Inflammatory macrophage treated with lipopolysaccharide for 4 hours (primary cell): ENCODE measurements around the gene MESD.

Experiments
- DNase-seq: peaks from one replicate; pipeline ENCODE4 v3.0.0-alpha.2; 2020

Gene MESD

DNA sequence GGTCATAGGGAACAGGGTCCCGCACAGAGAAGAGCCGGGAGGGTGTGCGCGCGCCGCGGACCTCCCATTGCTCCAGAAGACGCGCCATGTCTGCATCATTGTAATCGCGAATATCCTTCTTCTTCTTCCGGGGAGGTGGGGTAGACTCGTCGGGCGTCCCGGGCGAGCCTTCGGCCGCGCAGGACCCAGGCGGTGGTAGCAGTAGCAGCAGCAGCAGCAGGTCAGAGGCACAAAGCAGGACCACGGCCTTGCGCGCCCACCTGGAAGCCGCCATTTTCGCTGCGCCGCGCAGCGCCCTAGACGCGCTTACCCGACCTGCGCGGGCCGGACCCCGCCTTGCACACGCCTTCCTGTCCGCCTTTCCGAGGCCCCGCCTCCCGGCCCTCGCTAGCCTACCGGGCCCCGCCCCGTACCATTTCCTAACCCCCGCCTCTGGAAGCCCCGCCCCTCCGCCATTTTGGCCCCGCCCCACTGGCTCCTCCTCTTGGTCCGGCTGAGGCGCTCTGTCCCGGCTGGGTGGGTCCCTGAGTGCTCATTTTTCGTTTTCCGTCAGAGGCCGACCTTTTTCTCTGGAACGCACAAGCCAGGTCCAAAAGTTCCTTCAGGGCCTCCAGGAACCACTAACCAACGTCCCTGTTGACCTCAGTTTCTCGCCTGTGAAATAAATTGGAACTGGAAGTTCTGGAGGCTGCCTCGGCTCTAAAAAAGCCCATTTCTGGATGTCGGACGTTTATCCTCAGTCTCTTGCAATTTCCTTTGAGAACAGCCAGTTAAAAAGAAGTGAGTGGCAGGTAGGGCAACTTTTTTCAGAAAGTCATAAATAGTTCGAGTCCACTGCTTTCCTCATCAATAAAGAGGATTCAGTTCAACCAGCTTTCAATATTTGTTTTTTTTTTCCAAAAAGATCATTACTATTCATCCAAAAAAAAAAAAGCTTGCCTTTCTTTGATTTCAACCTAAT is at the start of gene MESD:
Gene MESD, minus strand, starts transcription at position 302 of the 961 bp plus-strand sequence. Its CDS starts 28 bp downstream, at position 274.
- DNase-seq, result peak; percentile 96

DNA sequence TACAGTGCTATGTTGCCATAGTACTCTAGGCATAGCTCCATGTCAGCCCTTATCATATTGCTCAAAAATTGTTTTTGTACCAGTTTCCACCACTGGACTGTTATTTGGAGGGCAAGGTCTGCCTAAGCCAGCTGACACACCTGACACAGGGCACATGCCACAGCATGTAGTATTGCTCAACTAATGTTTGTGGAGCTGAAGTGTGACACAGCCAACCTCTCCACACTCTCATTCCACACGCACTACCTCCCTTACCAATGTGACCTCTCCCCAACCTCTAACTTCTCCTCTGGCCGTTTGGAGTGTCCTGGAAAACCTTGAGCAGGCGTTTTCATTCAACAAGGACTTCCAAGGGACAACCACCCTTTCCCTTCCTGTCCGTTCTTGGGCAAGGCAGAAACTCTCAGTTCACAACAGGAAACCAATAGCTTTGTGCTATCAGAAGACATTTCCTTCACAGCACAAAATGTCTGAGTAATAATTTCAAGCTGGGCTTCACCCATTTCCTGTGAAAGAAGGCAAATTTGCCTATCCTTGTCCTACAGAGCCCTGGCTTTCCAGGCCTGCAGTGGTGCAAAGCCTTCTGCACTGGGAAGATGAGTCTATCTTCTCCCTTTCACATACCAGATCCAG is 49.5 kb upstream of the MESD start:
- DNase-seq, result peak; percentile 10

DNA sequence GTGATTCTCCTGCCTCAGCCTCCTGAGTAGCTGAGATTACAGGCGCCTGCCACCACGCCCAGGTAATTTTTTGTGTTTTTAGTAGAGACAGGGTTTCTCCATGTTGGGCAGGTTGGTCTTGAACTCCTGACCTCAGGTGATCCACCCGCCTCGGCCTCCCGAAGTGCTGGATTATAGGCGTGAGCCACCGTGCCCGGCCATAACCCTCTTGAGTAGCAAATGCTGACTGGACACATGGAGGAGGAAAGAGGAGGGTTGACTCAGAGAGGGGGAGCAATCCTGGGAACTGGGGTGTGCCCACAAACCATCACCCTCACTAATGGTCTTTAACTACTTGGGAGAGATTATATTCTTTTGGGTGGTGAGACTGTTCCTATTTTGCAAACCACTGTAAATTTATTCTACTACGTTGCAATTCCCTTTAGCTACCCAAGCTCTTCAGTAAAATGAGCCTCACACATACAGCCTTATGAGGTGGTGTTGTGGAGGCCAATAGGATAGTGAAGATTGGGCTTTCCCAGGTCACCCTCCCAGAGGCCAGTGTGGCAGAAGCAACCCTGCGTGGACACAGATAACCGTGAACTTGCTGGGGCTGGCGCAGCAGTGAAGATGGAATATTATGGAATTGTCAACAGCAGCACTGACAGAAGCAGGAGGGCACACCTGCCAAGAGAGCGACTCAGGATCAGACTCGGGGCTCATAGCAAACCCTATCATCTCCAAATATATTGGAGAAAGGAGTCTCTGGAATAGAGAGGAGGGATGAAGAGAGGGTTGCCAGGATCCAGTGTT is 48.5 kb upstream of the MESD start:
- DNase-seq, result no peak

DNA sequence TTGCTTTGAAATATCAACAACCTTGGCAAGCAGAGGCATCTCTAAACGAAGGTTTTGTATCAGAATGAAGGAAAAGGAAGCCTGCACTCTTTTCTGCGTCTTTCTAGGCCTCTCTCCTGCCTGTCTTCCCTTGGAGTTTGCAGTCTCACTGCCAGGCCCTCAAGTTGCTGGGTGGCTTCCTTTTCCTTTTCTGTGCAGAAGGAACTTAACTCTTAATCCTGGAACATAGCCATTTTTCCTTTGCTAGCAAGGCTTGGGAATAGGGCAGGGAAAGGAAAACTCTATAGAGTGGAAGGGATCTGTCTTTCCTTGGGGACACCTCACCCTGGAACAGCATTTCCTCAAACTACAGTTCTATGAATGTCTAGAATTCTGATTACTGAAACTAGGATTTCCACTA is 43.9 kb upstream of the MESD start:
- no peak for DNase-seq

DNA sequence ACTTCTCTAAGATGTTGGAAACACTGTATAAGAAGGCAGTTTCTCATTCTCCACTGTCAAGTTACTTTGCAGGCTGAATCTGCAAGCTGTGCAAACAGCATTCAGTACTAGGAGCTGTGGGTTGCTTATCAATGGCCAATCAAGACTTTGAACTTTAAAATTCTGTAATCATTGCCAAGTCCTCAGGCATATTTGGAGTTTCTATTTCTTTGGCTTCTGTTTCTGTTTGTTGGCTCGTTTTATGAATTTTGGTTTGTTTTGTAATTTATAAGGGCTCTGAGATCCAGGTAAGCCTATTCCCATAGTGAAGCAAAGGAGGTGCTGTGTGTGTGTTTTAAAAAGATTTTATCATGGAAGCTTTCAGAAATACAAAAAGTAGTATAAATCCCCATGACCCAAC is 43.2 kb upstream of the MESD start:
- no peak for DNase-seq

DNA sequence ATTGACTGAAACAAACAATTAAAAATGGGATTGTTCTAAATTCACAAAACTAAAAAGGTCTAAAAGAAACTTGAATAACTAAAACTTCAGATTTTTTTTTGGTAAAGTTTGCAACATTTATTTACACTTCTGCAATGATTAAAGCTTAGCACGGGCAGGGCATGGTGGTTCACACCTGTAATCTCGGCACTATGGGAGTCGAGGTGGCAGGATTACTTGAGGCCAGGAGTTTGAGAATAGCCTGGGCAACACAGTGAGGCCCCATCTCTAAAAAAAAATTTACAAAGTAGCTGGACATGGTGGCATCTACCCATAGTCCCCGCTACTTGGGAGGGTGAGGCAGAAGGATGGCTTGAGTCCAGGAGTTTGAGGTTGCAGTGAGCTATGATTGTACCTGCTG is 42.7 kb upstream of the MESD start:
- no peak for DNase-seq

DNA sequence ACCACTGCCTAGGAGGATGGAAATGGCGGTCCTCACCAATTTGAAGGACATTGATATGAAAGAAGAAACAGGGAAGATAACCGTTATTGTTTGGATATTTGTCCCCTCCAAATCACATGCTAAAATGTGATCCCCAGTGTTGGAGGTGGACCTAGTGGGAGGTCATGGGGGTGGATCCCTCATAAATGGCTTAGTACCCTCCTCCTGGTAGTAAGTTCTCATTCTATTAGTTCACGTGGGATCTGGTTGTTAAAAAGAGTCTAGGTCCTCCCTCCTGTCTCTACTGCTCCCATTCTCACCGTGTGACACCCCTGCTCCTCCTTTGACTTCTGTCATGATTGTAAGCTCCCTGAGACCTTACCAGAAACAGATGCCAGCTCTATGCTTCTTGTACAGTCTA is 41.6 kb upstream of the MESD start:
- DNase-seq, result no peak

DNA sequence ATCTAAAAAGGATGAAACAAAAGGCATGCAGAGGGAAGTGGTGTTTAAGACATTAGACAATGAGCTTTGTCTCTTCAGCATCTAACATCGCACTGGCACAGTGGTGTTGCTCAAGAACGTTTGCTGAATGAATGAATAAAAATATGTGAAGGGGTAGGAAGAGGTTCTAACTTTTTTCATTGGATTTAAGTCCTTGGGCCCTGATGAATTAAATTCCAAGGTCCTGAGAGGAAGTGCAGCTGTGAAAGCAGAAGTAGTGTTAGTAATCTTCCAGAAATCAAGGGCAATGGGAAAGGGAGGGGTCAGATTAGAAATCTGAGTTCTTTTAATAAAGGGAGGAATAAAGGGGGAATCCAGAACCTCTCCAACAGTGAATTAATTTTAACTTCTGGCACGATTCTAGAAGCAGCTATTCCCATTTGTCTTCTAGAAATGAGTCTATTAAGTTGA is 40.7 kb upstream of the MESD start:
- DNase-seq, result peak; percentile 72

DNA sequence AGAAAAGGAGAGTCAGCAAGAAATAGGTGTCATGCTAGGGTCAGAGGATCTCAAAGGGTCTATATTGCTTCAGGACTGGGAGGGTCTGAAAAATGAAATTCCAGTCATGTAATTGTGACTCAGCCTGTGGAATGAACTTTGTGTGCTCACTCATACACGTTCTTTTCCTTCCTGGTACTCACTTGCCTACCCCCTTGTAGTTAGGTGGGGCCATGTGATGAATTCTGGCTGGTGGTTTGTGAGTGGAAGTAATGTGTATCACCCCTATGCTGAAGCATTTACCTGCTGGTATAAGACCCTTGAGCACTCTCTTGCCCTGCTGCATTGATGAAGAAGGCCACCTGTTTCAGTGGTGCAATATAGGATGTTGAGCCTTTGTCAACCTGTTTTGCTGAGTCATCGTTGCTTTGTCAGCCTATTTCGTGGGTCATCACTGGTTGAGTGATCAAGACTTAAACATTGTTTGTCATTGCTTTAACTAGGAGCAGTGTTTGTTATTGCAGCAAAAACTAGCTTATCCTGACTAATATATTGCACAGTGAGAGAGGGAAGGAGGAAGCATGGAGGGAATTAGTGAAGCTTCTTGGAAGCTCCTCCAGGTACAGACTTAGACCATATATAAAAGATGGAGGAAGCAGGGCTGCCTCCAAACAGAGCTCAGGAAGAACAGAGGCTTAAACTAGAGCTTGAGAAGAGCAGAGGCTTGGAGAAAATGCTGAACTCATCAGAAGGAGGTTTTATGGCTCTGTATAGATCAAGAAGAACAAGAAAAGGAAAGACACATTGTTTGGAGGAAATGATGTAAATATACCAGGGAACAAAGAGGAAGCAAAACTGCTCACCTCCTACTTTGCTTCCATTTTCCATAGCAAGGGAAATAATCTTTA is 40.0 kb upstream of the MESD start:
- DNase-seq, result peak; percentile 76

DNA sequence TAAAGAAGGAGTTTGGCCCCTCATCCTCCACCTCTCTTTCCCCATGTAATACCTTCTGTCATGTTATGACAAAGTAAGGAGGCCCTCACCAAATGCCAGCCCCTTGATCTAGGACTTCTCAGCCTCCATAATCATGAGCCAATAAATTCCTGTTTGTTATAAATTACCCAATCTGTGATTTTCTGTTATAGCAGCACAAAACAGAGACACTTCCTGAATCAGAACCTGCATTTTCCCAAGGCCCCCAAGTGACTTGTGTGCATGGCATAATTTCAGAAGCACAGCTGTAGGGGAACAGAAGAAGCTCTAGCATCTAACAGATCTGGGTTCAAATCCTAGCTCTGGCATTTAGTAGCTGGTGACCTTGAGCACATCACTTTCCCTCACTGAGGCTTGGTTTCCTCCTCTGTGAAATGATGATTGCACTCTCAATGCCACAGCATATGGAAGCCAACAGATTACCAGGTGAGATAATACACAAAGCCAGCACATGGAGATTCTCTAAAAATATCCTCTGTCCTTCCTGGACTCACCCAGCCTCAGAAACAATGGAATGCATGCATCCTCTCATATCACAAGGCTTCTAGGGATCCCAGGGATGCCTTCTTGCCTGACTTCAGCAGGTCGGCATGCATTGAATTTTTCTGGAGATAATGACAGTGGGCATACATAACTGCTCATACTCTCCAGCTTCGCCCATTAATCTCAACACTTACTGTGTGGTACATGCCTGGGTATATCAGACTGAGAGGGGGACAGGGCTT is 37.4 kb upstream of the MESD start:
- DNase-seq, result peak; percentile 68

DNA sequence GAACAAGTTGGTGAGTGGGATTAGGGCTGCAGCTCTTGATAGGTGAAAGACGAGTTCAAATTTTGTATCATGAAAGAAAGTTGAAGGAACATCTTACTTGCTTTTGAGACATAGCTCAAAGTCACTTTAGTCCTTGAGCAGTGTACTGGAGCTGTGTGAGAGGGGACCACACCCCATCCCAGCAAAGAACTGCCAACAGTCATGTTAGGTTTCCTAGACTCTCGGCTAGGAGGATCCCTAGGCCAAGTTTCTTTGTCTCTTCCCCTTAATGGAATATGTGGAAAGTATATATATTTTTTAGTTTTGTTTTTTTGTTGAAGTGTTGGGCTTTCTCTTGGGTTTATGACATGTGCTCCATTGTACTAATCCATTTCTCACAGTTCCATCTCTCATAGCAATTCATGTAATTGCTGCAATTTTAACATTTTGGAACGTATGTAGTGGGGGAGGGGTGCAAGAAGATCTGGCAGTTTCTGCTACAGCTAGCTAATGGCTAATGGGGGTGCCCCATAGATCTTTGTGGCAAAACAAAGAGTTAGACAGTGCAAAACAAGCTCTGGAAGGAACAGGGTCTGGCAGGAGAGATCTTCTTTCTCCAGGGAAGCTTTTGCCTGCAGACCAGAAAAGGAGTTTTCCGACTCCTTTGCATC is 36.2 kb upstream of the MESD start:
- DNase-seq, result no peak

DNA sequence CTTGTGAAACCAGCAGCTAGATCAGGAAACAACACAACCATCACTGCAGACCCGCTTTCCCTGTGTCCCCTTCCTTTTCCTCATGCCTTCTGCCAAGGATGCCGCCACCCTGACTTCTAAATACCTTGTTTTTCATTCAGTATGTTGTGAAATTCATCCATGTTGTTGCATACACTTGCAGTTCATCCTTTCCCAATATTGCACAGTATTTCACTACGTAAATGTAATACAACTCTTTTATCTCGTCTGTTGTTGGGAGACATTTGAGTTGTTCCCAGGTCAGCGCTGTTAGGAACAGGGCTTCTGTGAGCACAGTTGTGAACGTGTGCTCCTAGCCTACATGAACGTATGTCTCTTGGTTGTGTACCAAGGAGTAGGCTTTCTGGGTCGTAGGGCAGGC is 35.3 kb upstream of the MESD start:
- peak; percentile 69 for DNase-seq

DNA sequence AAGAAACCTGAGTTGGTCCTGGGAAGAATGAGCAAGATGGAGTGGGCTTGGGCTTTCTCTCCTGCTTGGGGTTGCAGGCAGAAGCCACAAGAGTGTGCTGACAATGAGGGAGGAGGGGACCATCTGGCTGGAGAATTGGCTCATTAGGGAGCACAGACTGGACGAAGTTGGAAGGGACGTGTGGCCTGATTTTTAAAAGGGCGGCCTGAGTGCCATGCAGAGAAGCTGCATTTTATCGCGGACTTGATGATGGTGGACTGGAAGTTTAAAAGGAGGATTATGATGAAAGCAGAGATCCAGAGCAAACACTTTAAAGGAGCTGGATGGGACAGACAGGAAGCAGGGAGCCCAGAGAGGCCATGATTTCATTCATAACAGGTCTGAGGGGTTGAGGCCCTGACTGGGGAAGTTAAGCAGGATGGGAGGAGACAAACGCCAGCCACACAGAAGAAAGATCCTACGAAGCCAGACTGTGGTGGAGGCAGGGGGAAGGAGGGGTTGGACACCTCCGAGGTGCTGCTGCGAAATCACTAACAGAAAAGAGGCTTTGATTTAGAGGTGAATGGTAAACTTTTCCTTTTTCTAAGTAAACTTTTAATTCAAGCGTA is 34.8 kb upstream of the MESD start:
- peak; percentile 68 for DNase-seq

DNA sequence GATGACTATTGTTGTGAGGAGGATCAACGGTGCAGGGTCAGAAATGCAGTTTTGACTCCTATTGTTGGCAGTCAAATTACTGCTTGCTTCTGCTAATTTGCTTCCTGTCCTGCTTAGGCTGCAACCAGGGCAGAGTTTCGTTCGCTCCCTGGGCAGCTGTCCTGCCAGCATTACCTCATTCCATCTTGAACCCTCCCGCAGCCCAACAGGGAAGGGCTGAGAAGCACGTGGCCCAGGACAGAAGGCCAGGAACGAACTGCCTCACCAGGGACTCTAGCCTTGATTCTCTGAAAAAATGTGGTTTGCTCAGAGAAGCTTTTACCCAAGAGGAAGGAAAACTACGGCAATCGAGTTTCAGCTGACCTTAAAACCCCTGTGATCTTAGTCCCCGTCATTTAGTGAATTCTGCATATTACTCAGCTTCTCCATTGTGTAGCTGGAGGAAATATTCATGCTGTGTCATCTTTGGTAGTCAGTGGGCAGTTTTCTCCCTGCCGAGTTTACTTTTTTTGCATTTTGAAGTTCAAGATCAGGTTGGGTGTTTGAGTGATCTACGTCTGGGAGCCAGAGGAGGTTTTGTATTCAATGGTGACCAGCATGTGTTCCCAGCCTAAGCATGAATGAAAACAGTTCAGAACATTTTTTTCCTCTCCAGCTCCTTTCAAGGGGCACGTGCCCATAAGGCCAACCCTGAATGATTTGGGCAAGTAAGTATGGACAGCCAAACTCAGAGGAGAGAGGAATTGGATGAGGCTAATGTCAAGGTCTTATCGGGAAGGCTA is 34.1 kb upstream of the MESD start:
- peak; percentile 100 for DNase-seq

DNA sequence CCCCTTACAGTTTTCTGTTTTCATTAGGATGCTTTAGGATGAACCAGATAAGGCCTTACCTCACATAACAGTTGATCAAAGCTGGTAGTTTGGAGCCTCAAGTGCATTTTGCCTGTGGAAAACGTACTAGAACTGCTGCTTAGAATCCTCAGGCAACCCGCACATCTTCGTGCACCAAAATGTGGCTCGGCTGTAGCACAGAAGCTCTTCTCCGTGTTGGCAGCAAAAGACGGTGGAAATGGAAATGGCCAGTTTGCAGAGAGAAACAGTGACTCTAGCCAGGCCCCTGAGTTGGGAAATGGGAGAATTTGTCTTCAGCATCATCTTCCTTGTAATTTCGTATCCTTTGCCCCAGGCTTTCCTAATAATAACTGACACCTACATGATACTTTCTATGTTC is 31.7 kb upstream of the MESD start:
- DNase-seq, result no peak

DNA sequence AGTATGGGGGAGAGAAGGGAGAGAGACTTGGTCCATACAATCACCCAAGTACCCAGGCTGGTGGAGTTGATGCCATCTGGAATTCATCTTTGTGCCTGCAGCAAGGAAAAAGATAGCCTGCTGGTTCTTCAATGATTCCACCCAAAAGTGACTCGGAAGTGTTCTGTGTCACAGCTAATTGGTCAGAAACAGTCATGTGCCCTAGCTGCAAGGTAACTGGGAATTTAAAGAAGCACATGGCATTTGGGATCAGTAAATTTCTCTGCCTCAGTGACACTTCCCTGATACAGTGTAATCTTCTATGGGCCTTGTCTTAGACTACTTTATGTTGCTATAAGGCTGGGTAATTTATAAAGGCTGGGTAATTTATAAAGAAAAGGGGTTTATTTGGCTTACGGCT is 28.6 kb upstream of the MESD start:
- DNase-seq, result no peak

DNA sequence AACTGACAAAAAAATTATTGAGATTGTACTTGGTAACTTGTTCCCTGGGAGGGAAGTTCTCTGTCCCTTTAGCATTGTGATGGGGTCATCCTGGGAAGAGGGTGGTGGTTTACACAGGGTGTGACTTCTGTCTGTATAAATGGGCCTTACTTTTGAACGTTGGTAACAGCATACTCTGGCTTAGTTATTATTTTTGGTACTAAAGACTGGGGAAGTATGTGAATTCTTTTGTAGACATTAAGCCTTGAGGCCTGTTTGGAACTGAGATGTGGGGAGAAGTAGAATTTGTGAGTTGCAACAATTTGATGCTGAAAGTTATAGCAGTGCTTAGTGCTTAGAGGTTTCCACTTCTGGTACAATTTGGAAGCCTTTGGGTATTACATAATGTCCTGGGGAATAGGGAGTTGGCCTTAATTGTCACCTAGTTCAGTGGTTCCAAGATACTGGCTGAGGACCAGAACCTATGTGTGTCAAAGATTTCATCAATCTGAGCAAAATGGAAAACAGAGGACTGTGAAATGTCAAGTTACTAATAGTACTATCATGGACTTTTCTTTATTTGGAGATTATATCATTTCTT is 27.0 kb upstream of the MESD start:
- DNase-seq, result no peak

DNA sequence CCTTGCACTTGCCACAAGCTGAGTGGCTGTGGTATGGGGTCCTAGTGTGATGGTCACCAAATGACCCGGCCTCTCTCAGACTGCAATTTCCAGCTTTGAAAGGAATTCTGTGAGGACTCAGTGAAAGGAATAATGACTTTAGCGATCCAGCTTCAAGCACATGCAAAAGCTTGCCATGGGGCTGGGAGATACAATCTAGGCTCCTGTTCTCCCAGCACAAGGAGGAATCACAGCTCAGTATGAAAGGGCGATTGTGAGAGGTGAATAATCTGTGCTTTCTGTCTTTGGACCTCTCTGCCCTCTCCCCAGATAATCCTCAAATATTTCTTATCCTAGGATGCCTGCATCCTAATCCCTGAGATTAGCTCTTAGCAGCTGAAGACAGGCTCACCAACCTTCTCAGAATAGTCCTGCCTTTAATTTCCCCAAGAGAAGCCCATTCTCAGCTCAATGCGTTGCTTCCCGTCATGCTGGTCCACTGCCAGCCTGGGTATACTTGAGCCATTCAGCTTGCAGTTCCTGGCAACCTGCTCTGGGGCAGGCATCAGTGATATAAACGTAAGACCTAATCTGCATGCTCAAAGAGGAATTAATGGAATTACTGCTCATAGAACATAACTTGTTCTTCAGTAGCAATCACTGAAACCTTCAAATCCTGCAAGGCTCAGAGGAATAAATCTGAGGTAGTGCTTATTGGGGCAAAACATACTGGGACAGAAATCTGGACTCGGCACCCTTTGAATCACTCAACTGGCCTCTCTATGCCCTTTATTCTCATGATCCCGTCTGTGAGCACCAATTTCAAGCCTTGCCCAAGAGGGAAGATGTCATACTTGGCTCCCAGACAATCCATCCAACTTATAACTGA is 26.2 kb upstream of the MESD start:
- DNase-seq, result no peak
